ENCODE data around the gene FANCD2.
"Not testable (repeated sequence)": the region's sequence is repeated elsewhere in the genome, so short reads cannot be mapped to it uniquely, and the experiment has no call there.

The FANCD2 gene

GRCh38 chr3:10015461-10015904 lies 10.8 kb upstream of the FANCD2 start:
- DNase-seq: peak; percentile 89 to 92 (median 91)

- peak; percentile 31 to 49 (median 45) for DNase-seq
Measured at GRCh38 chr3:10017636-10018292, 8.5 kb upstream of the FANCD2 start.

- not testable (repeated sequence) for DNase-seq
Measured at GRCh38 chr3:10018806-10019205, 7.4 kb upstream of the FANCD2 start.

GRCh38 chr3:10019326-10019725 lies 6.9 kb upstream of the FANCD2 start:
- DNase-seq: no peak

GRCh38 chr3:10021856-10022775 lies 4.1 kb upstream of the FANCD2 start:
- DNase-seq: no peak

GRCh38 chr3:10023587-10024310 lies 2.5 kb upstream of the FANCD2 start:
- DNase-seq: peak; percentile 63 to 85 (median 82)

GRCh38 chr3:10025205-10026083 lies 793 bp upstream of the FANCD2 start:
- DNase-seq: peak in 1 of 3 donors; percentile 3

- DNase-seq: no peak
Measured at GRCh38 chr3:10041034-10041433, 14.8 kb downstream of the FANCD2 start.

GRCh38 chr3:10047876-10048275 lies 21.6 kb downstream of the FANCD2 start:
- no peak for DNase-seq

- not testable (repeated sequence) for DNase-seq
Measured at GRCh38 chr3:10053054-10053453, 26.8 kb downstream of the FANCD2 start.

- no peak for DNase-seq
Measured at GRCh38 chr3:10055097-10055496, 28.9 kb downstream of the FANCD2 start.

GRCh38 chr3:10070077-10070476 lies 43.8 kb downstream of the FANCD2 start:
- not testable (repeated sequence) for DNase-seq

- no peak for DNase-seq
Measured at GRCh38 chr3:10074666-10075065, 48.4 kb downstream of the FANCD2 start.

GRCh38 chr3:10081871-10082270 lies 55.6 kb downstream of the FANCD2 start:
- no peak for DNase-seq

- DNase-seq: no peak
Measured at GRCh38 chr3:10085738-10086137, 59.5 kb downstream of the FANCD2 start.

- no peak for DNase-seq
Measured at GRCh38 chr3:10088256-10088655, 62.0 kb downstream of the FANCD2 start.

- no peak for DNase-seq
Measured at GRCh38 chr3:10090179-10090578, 63.9 kb downstream of the FANCD2 start.

GRCh38 chr3:10090774-10091173 lies 64.5 kb downstream of the FANCD2 start:
- not testable (repeated sequence) for DNase-seq

- not testable (repeated sequence) for DNase-seq
Measured at GRCh38 chr3:10091387-10091786, 65.2 kb downstream of the FANCD2 start.

- peak; percentile 28 to 46 (median 36) for DNase-seq
Measured at GRCh38 chr3:10093678-10094077, 67.4 kb downstream of the FANCD2 start.

GRCh38 chr3:10099041-10099440 lies 72.8 kb downstream of the FANCD2 start:
- no peak for DNase-seq

GRCh38 chr3:10106919-10107318 lies 80.7 kb downstream of the FANCD2 start:
- no peak for DNase-seq
